CD4-positive, alpha-beta T cell treated with Interleukin-10 for 1 hour (primary cell): ENCODE data around the gene EVA1A.
"Not testable (repeated sequence)": the region's sequence is repeated elsewhere in the genome, so short reads cannot be mapped to it uniquely, and the experiment has no call there.

Source experiments
- DNase-seq: peaks from one replicate; pipeline ENCODE4 v3.0.0-alpha.2; 2020

The EVA1A gene

DNA sequence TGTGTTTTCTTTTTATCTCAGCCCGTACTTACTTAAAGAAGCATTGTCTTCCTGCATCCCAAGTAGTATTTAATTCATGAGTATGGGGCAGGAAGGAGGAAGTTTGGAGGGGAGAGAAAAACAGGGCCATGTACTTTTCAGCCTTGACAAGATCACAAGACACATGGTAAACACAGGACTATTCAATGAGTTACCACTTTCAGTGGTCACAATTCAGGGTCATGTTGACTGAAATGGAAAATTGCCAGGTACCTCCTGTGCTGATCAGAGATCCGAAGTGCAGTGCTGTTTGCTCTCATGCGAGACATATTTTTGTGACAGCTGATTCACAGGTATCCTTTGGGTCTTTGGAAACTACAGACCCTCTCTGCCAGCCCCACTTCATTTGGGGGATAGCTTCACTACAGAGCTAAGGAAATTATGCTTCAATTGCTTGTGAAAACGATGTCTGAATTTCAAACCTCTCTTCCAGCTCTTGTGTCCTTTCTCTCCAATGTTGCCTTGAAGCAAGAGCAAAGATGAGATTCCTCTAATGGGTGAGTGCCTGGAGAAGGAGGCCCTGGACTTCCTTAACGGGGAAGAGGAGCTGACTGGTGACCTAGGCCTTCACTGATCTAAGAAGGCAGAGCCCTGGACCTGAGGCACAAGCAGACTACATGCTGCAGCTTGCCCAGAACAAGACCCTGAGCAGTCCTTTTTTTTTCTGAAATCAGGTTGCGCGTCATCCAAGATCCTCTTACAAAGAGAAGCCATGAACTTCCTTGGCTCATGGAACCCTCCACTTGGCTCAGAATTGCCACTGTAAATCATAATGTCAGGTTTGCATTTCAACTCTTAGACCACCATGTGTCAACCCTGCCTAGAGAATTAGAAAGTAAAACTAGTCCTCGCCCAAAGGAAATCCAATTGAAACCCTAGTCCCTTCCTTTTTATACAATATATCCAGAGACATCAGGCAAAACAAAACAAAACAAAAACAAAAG is 44.1 kb downstream of the EVA1A start:
- no peak for DNase-seq

DNA sequence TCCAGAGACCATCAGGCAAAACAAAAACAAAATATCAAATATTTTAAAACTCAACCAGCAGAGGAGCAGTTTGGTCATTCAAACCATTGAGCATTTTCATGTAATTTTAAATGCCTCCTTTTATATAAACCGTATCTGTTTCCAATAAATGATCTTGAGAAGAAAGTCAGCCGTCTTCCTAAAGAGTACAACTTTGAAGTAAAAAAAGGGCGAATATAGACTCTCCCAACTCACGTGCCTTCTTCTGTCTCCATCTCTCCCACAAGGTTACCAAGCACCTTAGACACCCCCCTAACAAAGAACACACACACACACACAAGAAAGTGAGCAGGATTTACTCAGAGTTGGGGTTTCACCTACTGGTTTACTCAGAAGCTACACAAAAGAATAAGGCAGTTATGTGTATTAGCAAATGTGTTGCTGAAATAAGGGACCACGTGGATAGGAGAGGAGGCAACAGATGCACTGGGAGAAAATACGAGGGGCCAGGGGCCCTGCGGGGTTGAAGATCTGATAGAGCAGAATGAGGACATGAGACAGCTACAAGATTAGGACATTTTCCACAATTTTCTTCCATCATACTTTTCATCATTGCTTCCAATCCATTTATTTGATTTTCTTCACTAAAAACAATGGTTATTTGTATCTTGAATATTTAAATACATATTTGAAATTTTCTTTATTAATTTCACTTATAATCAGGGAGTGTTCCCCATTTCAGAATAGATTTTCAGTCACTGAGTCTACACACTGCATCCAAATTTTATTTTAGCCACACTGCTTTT is 45.0 kb downstream of the EVA1A start:
- no peak for DNase-seq

DNA sequence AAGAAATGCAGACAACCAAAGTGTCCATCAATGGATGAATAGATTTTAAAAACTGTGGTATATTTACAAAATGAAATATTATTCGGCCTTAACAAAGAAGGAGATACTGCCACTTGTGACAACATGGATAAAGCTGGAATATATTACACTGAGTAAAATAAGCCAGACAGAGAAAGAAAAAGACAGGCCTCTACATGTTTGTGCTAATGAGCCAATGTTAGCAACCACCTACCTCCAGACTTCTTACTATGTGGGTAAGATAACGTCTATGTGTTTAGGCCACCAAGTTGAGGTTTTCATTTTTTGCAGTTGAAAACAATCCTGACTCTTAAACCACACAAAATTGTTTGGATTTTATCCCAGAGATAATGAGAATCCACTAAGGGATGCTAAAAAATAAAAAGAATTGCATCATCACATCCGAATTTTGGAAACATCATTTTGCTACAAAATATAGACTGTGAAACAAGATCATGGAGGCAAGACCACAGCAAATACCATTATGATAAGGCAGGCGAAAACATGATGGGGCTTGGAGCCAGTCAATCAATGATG is 47.0 kb downstream of the EVA1A start:
- DNase-seq = no peak

DNA sequence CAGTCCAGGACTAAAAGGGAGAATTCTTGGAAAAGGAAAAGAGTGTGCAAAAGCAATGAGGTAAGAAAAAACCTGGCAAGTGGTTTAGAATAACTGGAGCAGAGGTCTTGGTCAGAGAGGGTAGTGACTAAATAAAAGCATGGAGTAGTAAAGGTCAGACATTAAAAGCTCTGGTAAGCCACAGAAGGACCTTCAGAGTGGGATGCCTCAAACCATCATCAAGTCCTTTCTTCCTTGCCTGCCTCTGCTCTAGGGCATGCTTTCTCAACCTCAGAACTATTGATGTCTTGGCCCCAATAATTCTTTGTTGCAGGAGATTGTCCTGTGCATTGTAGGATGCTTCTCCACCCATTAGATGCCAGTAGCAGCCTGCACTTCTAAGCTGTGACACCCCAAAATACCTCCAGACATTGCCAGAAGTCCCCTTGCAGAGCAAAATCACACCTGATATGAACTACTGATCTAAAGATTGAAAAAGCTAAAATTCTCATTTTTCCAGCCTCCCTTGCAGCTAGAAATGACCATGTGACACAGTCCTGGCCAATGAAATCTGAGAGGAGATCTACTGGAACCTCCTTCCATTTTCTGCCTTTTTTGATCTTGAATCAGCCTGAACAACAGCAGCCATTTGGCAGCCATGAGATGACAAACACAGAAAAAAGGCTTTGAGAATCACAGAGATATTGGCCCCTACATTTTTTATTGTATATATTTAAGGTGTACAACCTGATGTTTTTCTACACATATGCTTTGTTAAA is 48.1 kb downstream of the EVA1A start:
- no peak for DNase-seq

DNA sequence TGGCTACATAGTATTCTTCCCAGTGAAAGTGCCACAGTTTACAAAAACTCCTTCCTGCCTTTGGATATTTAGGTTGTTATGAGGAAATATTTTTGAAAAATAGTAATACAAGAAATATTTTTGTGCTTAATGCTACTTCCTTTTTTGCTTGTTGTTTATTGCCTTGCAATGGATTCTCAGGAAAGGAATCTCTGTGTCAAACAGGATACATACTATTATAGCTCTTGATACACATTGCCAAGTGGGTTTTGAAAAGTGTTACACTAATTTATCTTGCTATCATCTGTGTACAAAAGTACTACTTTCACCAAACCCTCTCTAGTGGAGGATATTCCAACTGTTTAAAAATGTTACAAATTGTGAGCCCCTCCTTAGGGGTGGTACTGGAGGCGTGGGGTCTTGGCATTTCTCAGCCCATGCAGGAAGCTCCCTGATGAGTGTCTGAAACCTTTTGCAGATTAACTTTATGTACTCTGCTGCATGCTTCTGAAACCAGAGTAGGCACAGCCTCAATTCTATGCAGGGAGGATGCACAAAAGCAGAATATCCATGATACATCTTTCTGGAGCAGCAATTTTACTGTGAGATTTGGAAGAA is 54.5 kb downstream of the EVA1A start:
- no peak for DNase-seq

DNA sequence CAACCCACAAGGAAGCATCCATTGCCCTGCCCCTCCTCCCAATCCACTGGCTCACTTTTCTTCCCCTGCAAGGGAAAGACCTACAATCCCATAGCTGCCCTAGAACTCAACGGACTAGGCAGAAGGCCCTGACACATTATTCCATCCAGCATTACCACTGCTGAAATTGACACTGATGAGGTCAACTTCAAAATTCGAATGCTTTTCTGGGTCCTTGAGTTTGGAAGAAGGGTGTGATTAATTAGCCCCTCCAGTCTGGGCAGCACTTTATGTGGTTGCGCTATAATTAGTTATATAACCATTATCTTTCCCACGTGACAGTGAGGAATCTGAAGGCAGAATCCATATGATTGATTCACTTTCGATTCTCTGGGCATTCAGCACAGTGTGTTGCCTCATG is 55.7 kb downstream of the EVA1A start:
- DNase-seq = no peak

DNA sequence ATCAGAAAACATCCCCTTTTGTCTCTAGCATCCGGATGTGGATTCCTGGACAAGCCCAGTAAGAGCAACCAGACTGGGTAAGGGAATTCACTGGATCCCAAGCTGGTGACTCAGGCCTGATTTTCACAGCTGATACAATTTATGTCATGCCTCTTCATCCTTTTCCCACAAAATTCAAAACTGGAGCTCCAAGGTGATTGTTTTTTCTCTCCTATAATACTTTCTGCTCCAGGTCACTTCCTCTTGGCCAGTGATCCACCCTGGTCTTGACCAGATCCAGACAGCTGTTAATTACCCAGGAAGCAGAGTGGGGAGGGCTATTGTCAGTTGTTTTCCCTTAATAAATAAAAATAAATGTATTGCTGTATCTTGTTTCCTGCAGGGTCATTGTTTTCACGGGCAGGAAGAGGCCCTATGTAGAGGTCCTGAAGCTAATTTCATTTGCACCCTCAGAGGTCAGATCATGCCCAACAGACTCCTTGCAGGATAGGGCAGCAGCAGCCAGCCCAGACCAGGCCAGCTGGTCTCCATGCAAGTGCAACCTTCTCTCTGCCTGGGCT is 57.6 kb downstream of the EVA1A start:
- no peak for DNase-seq

DNA sequence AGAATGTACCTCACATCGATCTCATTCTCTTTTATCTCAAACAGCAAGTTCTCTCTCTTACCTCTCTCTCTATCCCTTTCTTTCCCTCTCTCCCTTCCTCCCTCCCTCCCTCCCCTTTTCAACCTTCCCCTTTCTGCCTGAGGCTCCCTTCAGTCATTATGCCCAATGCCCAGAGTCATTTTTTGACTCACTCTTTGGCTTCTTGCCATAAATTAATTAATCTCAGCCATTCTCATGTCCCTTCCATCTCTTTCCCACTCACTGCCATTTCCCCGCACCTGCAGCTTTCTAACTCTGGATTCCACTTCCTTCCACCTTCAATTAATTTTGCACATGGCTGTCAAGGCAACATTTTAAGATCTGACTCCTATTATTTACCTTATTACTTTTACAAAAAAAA is 60.1 kb downstream of the EVA1A start:
- no peak for DNase-seq

DNA sequence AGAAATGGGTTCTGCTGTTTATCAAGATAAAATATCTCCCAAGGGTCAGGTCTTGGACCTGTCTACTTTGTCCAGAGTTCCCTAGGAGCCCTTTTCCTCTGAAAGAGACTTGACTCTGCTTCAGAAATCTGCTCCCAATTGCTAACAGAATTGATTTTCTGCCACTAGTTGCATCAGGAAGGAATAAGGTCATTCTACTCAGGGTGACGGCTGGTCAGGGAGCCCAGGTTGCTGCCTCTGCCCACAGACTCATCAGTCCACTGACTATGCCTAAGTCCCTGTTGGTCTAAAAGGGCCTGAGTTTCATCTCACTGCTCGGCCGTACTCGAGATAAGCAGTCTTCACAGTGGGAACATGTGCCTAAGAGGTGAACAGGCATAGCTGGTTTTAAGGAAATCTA is 61.2 kb downstream of the EVA1A start:
- DNase-seq = no peak

DNA sequence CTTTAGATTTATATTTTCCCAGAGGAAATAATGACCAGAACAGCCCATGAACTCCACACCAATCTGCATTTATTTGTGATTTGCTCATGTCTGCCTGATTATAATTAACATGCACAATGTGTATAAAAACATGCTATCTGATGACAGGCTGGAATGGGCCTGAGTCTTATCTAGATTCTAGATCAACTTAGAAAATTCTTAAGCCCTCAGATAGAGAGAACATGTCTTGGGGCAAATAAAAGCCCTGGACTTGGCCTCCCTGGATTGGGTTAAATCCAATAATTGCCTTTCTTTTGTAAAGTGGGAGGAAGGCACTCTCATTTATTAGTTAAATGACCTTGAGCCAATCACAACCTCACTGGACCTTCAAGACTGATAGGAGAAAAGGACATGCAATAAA is 61.8 kb downstream of the EVA1A start:
- DNase-seq = no peak

DNA sequence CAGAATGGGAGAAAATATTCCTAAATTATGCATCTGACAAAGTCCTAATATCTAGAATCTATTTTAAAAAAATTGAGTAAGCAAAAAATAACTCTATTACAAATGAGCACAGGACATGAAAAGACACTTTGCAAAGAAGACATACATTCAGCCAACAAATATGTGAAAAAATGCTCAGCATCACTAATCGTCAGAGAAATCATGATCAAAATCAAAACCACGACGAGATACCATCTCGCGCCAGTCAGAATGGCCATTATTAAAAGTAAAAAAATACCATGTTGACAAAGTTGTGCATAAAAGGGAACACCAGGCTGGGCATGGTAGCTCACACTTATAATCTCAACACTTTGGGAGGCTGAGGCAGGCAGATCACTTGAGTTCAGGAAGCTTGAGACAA is 63.5 kb downstream of the EVA1A start:
- no peak for DNase-seq

DNA sequence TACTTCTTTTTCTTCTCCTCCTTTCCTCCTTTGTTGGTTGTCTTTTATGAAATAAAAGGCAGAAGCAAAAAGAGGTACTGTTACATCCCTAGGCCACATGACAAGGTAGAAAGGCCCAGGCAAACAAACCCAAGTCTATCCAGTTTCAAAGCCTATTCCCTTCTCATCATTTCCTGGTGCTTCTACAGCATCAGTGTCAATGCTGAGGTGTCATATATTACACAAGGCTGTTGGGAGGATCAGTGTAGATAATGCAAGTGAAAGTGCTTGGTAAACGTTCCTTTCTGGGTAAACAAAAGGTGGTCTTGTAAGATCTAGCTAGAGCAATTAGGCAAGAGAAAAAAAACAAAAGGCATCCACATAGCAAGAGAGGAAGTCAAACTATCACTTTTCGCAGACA is 64.9 kb downstream of the EVA1A start:
- DNase-seq = no peak

DNA sequence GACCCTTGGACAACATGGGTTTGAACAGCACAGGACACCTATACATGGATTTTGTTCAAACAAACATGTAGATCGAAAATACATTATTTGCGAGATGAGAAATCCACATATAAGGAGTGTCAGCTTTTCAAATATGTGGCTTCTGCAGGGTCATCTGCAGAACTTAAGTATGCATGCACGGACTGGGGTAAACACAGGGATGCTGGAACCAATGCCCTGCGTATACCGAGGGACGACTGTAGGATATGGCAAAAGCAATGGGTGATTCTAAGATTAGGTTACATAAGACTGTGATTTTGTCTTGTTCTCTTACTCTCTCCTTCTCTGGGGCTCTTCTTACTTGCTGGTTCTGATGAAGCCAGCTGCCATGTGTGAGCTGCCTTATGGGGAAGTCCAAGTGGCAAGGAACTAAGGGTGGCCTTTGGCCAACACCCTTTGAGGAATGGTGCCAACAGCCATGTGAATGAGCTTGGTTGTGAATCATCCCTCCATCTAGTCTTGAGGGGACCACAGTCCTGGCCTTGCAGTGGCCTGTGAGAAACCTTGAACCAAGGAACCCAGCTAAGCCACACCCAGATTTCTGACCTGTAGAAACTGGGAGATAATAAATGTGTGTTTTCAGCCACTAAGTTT is 66.5 kb downstream of the EVA1A start:
- no peak for DNase-seq

DNA sequence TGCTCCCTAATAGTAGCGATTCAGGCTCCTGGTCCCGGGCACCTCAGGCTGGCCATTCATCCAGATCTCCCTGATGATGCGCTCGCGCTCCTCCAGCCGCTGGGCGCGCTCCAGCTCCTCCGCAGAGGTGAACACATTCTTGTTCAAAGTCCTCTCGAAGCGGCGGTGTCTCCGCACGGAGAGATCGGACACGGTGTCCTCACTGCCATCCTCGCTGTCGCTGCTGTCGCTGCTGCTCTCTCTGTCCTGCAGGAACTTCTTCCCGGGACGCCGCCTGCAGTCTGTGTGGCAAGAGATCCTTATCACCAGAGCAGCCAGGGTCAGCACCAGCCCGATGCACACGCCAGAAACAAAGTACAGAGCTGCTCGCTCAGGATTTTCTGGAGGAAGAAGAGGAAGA is 67.5 kb downstream of the EVA1A start:
- no peak for DNase-seq

DNA sequence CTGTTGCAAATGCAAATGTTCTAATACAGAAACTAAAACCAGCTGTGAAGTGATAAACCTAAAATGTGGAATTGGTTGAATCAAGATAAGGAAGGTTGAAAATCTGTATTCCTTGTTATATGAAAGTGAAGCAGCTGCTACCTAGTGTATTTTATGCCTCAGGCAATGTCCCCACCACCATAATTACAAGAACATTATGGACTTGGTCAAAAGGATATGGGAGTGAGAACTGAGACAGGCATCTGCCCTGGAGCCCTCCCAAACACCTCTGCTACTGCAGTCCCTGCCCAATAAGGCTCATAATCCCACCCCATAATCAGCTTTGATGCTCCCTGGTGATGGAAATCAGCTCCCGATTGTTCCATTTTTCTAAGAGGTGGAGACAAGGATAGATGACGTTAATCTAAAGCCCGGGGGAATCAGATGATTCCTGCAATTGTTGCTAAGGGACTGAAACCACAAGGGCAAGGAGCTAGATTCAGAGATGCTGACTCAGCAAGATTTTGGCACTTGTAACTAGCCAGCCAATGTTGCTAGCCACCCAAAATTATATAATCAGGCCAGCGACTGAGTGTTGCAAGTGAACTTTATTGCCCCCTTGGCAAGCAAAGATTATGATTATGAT is 69.5 kb downstream of the EVA1A start:
- no peak for DNase-seq

DNA sequence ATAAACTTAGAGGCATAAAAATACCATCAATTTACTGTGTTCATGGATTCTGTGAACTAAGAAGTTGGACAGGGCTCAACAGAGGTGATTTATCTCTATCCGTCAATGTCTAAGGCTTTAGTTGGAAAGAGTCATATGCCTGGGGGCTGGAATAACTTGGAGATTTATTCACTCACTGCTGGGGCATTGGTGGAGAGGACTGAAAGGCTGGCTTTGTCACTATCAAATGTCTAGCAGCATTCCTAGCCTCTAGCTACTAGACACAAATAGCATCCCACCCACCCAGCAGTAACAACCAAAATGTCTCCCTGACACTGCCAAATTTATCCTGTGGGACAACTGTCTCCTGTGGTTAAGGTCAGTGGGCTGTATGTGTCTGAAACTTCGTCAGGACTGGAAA is 71.0 kb downstream of the EVA1A start:
- no peak for DNase-seq

DNA sequence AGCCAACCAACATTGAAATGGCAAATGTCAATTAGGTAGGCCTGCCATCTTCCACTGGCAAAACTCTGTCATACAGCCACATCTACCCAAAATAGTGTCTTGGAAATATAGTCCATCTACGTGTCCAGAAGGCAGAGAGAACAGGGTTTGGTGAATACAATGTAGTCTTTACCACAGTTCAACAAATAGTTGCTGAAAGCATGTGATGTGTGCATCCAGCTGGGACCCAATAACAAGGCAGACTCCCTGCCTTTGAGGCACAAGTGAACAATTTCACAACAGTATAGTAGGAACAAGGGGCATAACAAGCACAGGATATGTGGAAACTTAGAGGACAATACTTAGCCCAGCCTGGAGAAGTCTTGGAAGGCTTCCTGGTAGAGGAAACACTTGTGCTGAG is 72.6 kb downstream of the EVA1A start:
- no peak for DNase-seq

DNA sequence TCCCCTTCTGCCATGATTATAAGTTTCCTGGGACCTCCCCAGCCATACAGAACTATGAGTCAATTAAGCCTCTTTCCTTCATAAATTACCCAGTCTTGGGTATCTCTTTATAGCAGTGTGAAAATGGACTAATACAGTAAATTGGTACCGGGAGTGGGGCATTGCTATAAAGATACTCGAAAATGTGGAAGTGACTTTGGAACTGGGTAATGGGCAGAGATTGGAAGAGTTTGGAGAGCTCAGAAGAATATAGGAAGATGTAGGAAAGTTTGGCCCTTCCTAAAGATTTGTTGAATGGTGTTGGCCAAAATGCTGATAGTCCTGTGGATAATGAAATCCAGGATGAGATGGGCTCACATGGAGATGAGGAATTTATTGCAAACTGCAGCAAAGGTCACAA is 74.0 kb downstream of the EVA1A start:
- not testable (repeated sequence) for DNase-seq

DNA sequence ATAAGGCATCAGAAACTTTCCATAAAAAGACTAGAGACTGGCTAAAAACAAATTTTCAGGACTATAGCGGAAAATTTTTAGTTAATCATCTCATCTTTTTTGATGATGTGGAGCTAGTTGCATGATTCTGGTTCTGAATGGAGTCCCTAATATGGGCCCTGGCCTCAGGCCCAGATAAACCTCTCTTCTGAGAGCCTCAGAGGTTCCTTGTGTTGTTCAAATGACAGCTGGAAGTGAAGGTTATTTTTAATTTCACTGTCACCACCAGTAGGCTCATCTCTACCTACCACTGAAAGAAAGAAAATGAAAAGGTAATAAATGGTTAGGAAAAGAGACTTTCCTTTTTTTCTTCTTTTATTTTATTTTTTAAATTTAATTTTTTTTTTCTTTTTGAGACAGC is 75.9 kb downstream of the EVA1A start:
- DNase-seq = no peak

DNA sequence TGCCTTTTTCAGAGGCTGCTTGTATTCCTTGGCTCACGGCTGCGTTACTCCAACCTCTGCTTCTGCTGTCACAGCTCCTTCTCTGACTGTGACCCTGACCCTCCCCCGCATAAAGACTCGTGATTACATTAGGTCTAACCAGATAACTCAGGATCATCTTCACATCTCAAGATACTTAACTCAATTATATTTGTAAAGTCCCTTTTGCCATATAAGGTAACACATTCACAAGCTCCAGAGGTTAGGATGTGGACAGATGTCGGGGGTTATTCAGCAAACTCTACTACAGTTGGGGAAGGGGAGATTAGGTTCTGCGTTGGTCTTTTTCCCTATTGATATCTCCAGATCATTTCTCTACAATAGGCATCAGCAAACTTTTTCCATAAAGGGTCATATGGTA is 76.9 kb downstream of the EVA1A start:
- DNase-seq = no peak

DNA sequence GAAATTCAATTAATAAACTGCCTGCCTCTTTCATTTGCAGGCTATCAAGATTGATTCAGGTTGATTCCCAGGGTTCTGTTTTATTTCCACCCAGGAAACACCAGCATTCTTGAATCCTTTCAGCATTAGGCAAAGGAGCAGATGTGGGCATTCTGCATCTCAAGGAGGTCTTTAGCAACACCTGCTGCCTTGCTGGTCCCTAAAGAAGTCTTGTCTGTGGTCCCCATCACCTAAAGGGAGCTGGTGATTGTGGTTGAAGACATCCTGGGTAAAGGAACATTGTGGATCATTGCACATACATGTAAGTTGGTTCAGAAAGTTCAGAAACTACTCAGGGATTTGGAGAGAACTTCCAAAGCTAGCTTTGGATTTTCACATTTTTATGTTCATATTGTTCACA is 78.3 kb downstream of the EVA1A start:
- DNase-seq = no peak
